Measurements from ENCODE around the gene PRORP.

DNA sequence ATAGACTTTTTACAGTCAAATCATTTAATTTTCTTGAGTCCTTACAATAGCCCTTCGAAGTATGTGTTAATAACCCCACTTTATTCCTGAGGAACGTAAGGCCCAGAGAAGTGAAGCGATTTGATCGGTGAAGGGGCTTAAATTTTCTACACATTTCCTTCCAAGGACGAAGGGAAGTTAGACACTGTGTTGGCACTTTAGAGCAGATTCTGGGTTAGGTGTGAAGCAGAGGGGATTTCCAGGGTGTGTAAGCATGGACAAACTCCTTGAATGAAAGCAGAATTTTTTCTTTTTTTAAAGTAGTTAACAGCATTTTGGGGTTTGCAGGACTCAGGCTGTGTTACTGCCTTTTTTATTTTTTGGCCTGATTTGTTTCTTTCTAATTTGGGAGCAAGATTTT is 38.9 kb downstream of the PRORP start:
- TF ChIP-seq POLR2AphosphoS5 (IDR thresholded peaks at IDR 0.05; ENCODE audit: insufficient read depth, low read depth, low read length) = no peak
- TF ChIP-seq POLR2A (IDR thresholded peaks at IDR 0.05; ENCODE audit: low read depth, low read length) = no peak
- TF ChIP-seq, protein P1, sequence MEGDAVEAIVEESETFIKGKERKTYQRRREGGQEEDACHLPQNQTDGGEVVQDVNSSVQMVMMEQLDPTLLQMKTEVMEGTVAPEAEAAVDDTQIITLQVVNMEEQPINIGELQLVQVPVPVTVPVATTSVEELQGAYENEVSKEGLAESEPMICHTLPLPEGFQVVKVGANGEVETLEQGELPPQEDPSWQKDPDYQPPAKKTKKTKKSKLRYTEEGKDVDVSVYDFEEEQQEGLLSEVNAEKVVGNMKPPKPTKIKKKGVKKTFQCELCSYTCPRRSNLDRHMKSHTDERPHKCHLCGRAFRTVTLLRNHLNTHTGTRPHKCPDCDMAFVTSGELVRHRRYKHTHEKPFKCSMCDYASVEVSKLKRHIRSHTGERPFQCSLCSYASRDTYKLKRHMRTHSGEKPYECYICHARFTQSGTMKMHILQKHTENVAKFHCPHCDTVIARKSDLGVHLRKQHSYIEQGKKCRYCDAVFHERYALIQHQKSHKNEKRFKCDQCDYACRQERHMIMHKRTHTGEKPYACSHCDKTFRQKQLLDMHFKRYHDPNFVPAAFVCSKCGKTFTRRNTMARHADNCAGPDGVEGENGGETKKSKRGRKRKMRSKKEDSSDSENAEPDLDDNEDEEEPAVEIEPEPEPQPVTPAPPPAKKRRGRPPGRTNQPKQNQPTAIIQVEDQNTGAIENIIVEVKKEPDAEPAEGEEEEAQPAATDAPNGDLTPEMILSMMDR (IDR thresholded peaks at IDR 0.05; ENCODE audit: extremely low read depth in 1 of 2, insufficient read depth in 1 of 2, low read depth in 1 of 2, low read length in 2 of 2) = no peak
- TF ChIP-seq EZH2 (IDR thresholded peaks at IDR 0.05; ENCODE audit: borderline replicate concordance, low read depth, low read length, severe bottlenecking) = no peak
- no peak for TF ChIP-seq JUN (IDR thresholded peaks at IDR 0.05; ENCODE audit: borderline replicate concordance, insufficient read depth, insufficient read length, low read depth)
- no peak for TF ChIP-seq MYC (IDR thresholded peaks at IDR 0.05; ENCODE audit: low read depth, low read length)
- TF ChIP-seq, protein P2, sequence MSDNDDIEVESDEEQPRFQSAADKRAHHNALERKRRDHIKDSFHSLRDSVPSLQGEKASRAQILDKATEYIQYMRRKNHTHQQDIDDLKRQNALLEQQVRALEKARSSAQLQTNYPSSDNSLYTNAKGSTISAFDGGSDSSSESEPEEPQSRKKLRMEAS (IDR thresholded peaks at IDR 0.05; ENCODE audit: insufficient read depth, insufficient read length) = no peak
- TF ChIP-seq GATA2 (IDR thresholded peaks at IDR 0.05; ENCODE audit: insufficient read depth, insufficient read length, low read depth, low read length) = no peak
- TF ChIP-seq FOS (IDR thresholded peaks at IDR 0.05; ENCODE audit: borderline replicate concordance, insufficient read depth, low read length) = no peak
